ENCODE results near the gene DGCR8. TPM values are rescaled to one million over a fixed set of nuclear protein-coding genes. Genes with fewer than 3 reads are reported as not detected.

Gene DGCR8
- total RNA-seq, 1 donor from 2014 or later: 18.0 TPM

DNA sequence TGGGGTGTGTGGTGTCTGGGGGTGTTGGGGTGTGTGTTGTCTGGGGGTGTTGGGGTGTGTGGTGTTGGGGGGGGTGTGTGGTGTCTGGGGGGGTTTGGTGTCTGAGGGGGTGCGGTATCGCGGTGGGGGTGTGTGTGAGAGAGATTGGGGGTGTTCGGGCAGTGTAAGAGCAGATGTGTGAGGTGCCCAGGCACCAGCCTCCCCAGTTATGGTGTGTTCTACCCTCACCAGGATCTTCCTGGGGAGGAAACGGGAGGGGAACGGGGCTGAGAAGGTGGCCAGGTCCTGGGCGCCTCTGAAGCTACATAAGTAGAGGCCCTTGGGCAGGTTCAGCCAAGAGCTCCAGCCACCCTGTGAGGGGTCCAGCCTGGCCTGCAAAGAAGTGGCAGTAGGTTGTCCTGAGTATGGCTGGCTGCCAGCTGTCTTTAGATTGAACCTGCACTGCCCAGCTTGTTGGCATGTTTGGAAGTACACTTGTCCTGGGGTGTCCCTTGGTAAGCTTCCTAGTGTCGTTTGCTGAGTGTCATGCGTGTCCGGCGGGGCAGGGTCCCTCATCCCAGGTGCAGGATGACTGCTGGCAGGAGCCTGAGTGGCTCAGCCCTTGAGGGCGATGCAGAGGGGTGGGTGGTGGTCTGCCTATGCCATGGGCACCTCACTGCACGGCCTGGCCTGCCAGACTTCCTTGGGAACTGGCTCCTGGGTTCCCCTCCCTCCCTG, 43.5 kb downstream of the DGCR8 start:
- no peaks in the 10 kb centered on the region for H3K27me3 ChIP-seq
- no peak overlapping the region for H3K27ac ChIP-seq
- no peaks in the 10 kb centered on the region for H3K9me3 ChIP-seq
- H3K4me1 ChIP-seq: peaks cover 0 to 4% of the 10 kb centered on the region in 2 donors
- no peak for DNase-seq (ENCODE audit: low spot score in 2 of 2)
- intact Hi-C loops (cut with DNase I): no loop called here
- H3K4me3 ChIP-seq: no peak overlapping the region
- peaks cover 48 to 68% of the 10 kb centered on the region in 2 donors for H3K36me3 ChIP-seq
- TF ChIP-seq, protein P1, sequence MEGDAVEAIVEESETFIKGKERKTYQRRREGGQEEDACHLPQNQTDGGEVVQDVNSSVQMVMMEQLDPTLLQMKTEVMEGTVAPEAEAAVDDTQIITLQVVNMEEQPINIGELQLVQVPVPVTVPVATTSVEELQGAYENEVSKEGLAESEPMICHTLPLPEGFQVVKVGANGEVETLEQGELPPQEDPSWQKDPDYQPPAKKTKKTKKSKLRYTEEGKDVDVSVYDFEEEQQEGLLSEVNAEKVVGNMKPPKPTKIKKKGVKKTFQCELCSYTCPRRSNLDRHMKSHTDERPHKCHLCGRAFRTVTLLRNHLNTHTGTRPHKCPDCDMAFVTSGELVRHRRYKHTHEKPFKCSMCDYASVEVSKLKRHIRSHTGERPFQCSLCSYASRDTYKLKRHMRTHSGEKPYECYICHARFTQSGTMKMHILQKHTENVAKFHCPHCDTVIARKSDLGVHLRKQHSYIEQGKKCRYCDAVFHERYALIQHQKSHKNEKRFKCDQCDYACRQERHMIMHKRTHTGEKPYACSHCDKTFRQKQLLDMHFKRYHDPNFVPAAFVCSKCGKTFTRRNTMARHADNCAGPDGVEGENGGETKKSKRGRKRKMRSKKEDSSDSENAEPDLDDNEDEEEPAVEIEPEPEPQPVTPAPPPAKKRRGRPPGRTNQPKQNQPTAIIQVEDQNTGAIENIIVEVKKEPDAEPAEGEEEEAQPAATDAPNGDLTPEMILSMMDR (IDR thresholded peaks at IDR 0.05): no peak

DNA sequence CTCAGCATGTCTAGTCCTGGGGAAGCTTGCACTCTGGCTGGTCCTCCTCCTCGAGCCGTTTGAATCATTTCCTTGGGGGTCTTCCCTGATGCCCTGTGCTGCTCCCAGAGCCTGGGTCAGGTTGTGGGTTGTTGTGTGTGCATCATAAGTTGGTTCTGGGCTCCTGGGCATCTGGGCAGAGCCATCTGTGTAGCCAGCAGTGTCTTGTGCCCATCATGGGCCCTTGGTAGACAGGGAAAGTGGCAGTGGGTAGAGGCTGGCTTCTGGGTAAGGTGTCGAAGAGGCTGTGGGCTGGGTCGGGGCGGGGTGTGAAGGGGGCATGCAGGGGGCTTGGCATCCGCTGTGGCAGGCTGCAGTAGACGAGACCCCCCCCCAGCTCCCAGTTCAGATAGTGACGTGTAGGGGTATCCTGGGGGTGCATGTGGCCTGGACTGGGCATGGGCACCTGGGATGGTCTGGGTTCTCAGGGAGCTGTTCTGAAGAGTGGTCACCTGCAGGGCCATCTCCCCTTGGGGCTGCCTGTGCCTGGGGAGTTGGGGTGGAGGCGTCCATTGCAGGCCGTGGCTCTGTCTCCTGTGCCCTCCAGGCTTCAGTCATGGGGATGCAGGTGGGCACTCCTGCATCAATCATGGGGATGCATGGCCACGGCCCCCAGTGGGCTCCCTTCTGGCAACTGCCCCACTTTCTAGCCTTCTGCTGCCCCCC, 44.2 kb downstream of the DGCR8 start:
- Histone ChIP-seq H3K27me3 (no peaks in the 10 kb centered on the region), H3K36me3 (peaks cover 48 to 66% of the 10 kb centered on the region in 2 donors)
- intact Hi-C loops (cut with DNase I): no loop called here

DNA sequence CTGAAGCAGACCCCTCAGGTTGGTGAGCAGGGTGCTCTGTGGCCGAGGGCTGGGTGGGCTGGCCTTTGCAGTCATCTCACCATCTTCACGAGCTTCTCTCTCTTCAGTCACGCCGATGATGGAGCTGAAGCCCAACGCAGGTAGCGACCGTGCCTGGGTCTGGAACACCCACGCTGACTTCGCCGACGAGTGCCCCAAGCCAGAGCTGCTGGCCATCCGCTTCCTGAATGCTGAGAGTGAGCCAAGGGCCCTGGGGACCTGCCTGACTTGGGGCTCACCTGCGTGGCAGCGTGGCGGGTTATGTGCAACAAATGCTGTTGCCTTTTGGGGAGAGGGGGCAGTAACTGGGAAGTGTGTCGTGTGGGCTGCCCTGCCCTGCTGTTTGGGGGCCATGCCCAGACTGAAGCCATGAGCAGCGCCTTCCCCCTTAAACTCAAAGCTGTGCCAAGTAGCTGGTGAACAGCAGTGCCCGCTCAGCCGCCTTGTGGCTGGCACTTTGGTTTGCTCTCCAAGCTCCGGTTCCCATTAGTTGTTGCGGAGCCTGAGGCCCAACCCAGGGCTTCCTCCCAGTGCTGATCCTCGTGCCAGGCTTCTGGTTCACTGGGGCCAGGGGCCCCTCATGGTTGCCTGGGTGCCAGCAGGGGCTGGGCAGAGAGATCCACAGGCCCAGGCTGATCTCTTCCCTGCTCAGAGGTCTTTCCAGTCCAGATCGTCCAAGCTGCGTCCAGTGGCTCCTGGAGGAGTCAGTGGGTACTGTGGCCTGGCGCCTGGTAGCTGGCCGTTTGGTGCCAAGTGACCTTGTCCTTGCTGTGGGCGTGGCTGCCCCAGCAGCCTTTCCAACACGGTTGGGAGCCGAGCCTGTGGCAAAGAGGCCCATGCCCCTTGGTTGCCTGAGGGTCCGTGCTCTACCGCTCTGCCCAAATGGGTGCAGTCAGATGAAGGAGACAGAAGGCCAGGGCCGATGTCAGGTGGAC, 45.4 kb downstream of the DGCR8 start:
- Histone ChIP-seq H3K36me3 (peaks cover 39 to 54% of the 10 kb centered on the region in 2 donors), H3K4me1 (no peaks in the 10 kb centered on the region), H3K27ac (no peak overlapping the region), H3K4me3 (no peak overlapping the region), H3K27me3 (no peaks in the 10 kb centered on the region), H3K9me3 (no peaks in the 10 kb centered on the region)
- intact Hi-C loops (cut with DNase I): no loop called here
- TF ChIP-seq, protein P1 (IDR thresholded peaks at IDR 0.05): no peak
- DNase-seq (ENCODE audit: low spot score in 2 of 2): no peak

More for the DNA sequence above, 44.2 kb downstream of the DGCR8 start:
- no peaks in the 10 kb centered on the region for H3K9me3 ChIP-seq
- DNase-seq (ENCODE audit: low spot score in 2 of 2): no peak
- H3K27ac ChIP-seq: no peak overlapping the region
- no peaks in the 10 kb centered on the region for H3K4me1 ChIP-seq
- no peak overlapping the region for H3K4me3 ChIP-seq
- TF ChIP-seq, protein P1 (IDR thresholded peaks at IDR 0.05): no peak

DNA sequence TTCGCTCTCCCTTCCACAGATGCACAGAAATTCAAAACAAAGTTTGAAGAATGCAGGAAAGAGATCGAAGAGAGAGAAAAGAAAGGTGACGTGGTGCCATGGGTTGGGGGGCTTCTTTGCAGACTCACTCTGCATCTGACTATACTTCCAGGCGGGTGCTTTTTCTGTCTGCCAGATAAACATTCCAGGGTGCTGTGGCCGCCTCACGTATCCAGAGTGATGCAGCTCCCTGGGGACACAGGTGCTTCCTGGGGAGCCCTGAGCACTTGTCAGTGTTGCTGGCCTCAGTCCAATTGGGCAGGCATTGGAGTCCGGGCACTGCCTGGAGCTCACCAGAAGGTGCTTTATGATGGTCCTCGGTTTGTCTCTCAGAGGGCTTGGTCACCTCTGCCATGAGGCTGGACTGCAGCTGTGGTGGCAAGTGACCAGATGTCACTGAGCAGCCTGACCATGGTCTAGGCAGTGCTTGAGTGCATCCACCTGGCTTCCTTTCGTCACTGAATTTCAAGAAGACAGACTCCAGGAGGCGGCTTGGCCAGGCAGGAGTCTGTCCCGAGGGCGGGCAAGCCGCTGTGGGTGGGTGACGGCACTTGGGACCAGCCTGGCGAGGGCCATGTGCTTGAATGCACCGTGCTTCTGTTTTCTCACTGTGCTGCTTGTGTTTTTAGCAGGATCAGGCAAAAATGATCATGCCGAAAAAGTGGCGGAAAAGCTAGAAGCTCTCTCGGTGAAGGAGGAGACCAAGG, 46.4 kb downstream of the DGCR8 start:
- H3K4me1 ChIP-seq: peaks cover 0 to 3% of the 10 kb centered on the region in 2 donors
- H3K4me3 ChIP-seq: no peak overlapping the region
- no peaks in the 10 kb centered on the region for H3K9me3 ChIP-seq
- no peak overlapping the region for H3K27ac ChIP-seq
- TF ChIP-seq, protein P1 (IDR thresholded peaks at IDR 0.05): no peak
- DNase-seq (ENCODE audit: low spot score in 2 of 2): no peak
- intact Hi-C loops (cut with DNase I): no loop called here
- H3K27me3 ChIP-seq: no peaks in the 10 kb centered on the region
- H3K36me3 ChIP-seq: peaks cover 38 to 46% of the 10 kb centered on the region in 2 donors
